Cardiac septum (tissue), 1 donor: Measurements from ENCODE around the gene PRKN. TPM values are rescaled to one million over a fixed set of nuclear protein-coding genes. Genes with fewer than 3 reads are reported as not detected.

Source experiments
- DNase-seq: peaks from one replicate; pipeline ENCODE4 v3.0.0-alpha.2; 2020; ENCODE audit warnings: low spot score
- intact Hi-C: fragments of 100-400 bp; cut with DNase I; formaldehyde crosslinking; loops from one replicate; pipeline ENCODE4 v1.14.0; 2022
- total RNA-seq: library from RNA; stranded (reverse); fragmentation: NEBNext Ultra II Directional; extraction: Animal tissue kit (Norgen Biotek cat#: 25700); gene quantifications from one replicate; pipeline ENCODE4 v1.2.1, GENCODE V29; 2021
- donor health status: DM: no; HTN: no; CAD: no.

PRKN gene
- total RNA-seq, 1 donor from 2014 or later: 23.2 TPM

DNA sequence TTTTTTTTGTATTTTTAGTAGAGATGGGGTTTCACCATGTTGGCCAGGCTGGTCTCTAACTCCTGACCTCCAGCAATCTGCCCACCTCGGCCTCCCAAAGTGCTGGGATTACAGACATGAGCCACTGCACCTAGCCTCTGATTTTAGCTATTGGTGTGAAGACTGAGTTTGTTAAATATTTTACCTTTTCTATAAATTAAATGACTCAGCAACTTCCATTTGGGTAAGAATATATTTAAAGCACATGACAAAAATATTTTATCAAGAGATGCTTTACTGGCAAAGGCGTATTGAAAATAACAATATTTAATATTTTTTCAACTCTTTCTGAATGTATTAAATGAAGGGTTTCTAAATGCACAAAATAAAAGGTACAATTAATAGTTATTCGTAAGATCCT, 1295.0 kb downstream of the PRKN start:
- DNase-seq: no peak
- intact Hi-C loops: no loop called here

DNA sequence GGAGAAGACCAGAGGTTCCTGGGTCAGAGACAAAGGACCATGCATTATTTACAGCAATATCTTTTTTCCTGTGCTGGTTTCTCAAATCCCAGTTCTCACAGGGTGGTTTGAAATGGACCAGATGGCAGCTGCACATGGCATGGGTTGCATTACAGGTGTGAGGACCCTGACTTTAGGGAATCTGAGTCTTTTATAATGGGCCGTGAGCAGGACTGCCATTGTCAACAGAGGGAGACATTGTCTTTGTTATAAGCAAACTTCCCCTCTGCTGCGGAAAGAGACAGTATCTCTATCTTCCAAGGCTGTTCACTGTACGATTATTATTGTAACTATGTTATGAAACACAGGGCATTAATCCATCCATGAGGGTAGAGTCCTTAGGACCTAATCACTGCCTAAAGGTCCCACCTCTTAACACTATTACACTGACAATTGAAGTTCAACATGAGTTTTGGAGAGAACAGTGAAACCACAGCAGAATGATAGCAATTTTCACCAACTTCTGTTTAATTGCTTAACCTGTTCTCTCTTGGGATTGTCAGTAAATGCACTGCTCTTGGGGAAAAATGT, 1297.6 kb downstream of the PRKN start:
- DNase-seq: no peak
- intact Hi-C loops: no loop called here

GRCh38 chr6:161424421-161424820, 1303.1 kb downstream of the PRKN start:
- intact Hi-C loops: no loop called here

GRCh38 chr6:161422710-161423680, 1304.6 kb downstream of the PRKN start:
- intact Hi-C loops: no loop called here
- no peak for DNase-seq

More at GRCh38 chr6:161424421-161424820, 1303.1 kb downstream of the PRKN start:
- DNase-seq: no peak

GRCh38 chr6:161418463-161418945, 1309.1 kb downstream of the PRKN start:
- intact Hi-C loops: loop anchor here (5.0 to 10.0 kb wide), 2 partner anchors 79 to 276 kb away; no protein-coding TSS in a partner anchor
- no peak for DNase-seq

- DNase-seq: no peak
- intact Hi-C loops: loop anchor here (5.0 to 10.0 kb wide), 2 partner anchors 79 to 277 kb away; no protein-coding TSS in a partner anchor
These were observed 1309.7 kb downstream of the PRKN start for GRCh38 chr6:161417717-161418462.

- no peak for DNase-seq
- intact Hi-C loops: loop anchor here (5.0 to 10.0 kb wide), 2 partner anchors 82 to 279 kb away; no protein-coding TSS in a partner anchor
These were observed 1312.2 kb downstream of the PRKN start for GRCh38 chr6:161415302-161415855.

DNA sequence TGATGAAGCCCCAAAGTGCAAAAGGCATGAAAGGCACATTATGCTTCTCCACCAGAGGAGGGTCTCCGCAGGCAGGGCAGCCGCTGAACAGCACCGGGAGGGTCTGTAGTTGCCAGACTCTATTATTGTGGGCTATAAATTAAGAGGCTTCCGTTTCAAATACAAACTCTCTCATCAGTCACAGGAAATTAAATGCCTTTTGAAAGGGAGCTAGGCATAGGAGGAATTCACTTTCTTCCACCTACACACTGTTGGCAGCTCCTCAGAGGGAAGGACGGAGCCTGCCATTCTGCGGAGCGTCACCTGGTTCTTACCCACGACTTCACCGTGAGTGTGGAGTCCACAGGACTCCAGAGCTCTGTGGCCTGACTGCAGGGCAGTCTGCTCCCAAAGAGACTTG, 1312.9 kb downstream of the PRKN start:
- intact Hi-C loops: loop anchor here (5.0 to 10.0 kb wide), 2 partner anchors 83 to 280 kb away; no protein-coding TSS in a partner anchor
- no peak for DNase-seq

- intact Hi-C loops: loop anchor here (10.0 kb wide), 1 partner anchor 281 kb away; no protein-coding TSS in a partner anchor
- DNase-seq: no peak
These were observed 1313.4 kb downstream of the PRKN start for GRCh38 chr6:161414180-161414579.

- intact Hi-C loops: loop anchor here (10.0 kb wide), 1 partner anchor 281 kb away; no protein-coding TSS in a partner anchor
- DNase-seq: no peak
These were observed 1314.2 kb downstream of the PRKN start for GRCh38 chr6:161413355-161413771.

DNA sequence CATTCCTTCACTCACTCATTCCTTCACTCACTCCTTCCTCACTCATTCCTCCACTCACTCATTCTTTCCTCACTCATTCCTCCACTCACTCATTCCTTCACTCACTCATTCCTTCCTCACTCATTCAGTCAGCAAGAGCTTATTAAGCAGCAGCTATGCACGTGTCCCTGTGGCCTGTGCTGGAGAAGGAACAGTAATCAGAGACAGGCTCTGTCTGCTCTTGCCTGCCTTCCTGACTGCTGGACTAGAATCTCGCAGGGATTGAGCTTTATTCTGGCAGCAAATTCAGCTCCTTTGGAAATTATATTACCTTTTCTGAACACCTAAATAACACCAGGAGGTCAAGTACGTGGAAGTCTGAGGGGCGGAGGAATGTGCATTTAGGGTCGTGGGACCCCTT, 1314.8 kb downstream of the PRKN start:
- intact Hi-C loops: loop anchor here (10.0 kb wide), 1 partner anchor 282 kb away; no protein-coding TSS in a partner anchor
- DNase-seq: no peak

DNA sequence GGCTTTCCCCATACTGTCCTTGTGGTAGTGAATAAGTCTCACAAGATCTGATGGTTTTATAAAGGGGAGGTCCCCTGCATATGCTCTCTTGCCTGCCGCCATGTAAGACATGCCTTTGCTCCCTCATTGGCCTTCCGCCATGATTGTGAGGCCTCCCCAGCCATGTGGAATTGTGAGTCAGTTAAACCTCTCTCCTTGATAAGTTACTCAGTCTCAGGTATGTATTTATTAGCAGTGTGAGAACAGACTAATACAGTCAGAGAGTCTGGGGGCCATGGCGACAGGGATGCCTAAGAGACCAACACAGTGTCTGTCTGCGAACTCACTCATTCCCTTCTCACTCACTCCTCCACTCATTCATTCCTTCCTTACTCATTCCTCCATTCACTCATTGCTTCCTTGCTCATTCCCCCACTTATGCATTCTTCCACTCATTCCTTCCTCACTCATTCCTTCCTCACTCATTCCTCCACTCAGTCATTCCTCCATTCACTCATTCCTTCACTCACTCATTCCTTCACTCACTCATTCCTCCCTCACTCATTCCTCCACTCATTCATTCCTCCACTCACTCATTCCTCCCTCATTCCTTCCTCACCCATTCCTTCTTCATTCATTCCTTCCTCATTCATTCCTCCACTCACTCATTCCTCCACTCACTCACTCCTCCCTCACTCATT, 1316.2 kb downstream of the PRKN start:
- intact Hi-C loops: loop anchor here (10.0 kb wide), 1 partner anchor 283 kb away; no protein-coding TSS in a partner anchor
- no peak for DNase-seq

GRCh38 chr6:161410736-161411135, 1316.8 kb downstream of the PRKN start:
- no peak for DNase-seq
- intact Hi-C loops: loop anchor here (10.0 kb wide), 1 partner anchor 284 kb away; no protein-coding TSS in a partner anchor

GRCh38 chr6:161410076-161410475, 1317.5 kb downstream of the PRKN start:
- no peak for DNase-seq
- intact Hi-C loops: loop anchor here (10.0 kb wide), 1 partner anchor 285 kb away; no protein-coding TSS in a partner anchor

- DNase-seq: no peak
- intact Hi-C loops: no loop called here
These were observed 1318.2 kb downstream of the PRKN start for GRCh38 chr6:161409353-161409752.

DNA sequence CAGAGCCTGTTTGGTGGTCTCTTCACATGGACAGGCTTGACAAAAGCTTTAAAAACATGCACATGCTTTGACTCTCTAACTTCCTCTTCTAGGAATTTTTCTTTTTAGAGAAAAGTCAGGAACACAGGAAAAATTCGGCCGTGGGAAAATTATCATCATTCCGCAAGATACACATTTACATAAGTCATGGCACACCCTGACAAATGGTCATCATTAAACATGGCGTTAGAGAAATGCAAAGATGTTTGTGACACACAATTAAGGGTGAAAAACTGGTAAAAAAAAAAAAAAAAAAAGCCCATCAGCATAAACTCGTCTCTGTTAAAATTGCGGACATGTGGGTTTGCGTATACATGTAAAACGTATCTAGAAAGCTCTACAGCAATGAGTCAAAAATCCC, 1319.5 kb downstream of the PRKN start:
- intact Hi-C loops: no loop called here

DNA sequence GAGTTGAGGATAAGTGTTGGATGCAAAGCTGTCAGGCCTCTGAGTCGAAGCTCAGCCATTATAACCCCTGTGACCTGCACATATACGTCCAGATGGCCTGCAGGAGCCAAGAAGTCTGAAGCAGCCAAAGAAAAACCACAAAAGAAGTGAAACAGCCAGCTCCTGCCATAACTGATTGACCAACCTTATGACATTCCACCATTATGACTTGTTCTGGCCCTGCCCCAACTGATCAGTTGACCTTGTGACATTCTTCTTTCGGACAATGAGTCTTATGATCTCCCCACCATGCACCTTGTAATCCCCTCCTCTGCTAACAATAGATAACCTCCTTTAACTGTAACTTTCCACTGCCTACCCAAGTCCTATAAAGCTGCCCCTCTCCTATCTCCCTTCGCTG, 1320.0 kb downstream of the PRKN start:
- intact Hi-C loops: no loop called here
- no peak for DNase-seq

More for the DNA sequence above, 1319.5 kb downstream of the PRKN start:
- no peak for DNase-seq

- intact Hi-C loops: no loop called here
- DNase-seq: no peak
These were observed 1320.5 kb downstream of the PRKN start for GRCh38 chr6:161407115-161407514.
